Subcutaneous adipose tissue (tissue), 4 donors: Measurements from ENCODE around the gene LBX1. TPM values are rescaled to one million over a fixed set of nuclear protein-coding genes. Genes with fewer than 3 reads are reported as not detected.

Source experiments
- total RNA-seq, 4 donors: library from RNA; depleted of rRNA; stranded (reverse); fragments of >200 nt; gene quantifications; one replicate each; pipeline ENCODE4 v1.1.0, GENCODE V29; 2016
- TF ChIP-seq, protein P1 (sequence below): fragments of 450-650 bp; IDR thresholded peaks from one replicate; pipeline ENCODE4 v1.5.1; 2016; ENCODE audit warnings: low read depth, mild to moderate bottlenecking, control low read depth, antibody characterized with exemption, moderate library complexity

Gene LBX1
- total RNA-seq, 4 donors from 2014 or later, result not detected

DNA sequence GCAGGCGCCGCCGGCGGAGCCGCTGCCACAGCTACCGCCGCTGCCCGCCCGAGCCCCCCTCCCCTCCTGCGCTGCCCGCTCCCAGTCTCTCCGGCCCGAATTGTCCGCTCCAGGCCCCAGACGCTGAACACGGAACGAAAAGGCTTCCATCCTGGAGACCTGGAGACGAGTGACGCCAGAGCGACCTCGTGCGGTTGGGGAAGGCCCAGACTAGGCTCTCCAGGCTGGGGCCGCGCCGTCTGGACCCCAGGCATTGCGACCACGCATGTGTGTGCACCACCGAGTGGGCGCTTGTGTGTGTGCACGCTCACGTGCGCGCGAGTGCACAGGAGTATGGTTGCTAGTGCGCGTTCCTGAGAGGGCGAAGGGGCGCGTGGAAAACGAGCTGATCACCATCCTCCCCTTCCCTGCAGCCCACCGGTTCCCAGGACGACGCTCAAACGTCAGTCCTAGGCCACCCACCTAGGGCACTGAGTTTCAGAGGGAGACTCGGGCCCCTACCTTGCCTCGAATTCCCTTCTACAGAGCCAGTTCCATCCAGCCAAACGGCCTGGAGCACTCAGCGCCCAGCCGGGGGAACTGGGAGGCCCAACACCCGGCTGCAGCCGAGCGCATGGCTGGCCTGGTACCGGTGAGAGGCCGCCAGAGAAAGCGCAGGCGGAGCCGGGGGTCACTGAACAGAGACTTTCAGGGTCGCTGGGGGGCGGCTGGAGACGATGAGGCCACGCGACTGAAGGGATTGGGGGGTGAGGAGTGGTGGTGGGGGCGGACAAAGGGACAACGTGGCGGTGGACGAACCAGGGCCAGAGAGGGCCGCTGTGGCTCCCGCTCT lies 11.6 kb downstream of the LBX1 start:
- TF ChIP-seq, protein P1, sequence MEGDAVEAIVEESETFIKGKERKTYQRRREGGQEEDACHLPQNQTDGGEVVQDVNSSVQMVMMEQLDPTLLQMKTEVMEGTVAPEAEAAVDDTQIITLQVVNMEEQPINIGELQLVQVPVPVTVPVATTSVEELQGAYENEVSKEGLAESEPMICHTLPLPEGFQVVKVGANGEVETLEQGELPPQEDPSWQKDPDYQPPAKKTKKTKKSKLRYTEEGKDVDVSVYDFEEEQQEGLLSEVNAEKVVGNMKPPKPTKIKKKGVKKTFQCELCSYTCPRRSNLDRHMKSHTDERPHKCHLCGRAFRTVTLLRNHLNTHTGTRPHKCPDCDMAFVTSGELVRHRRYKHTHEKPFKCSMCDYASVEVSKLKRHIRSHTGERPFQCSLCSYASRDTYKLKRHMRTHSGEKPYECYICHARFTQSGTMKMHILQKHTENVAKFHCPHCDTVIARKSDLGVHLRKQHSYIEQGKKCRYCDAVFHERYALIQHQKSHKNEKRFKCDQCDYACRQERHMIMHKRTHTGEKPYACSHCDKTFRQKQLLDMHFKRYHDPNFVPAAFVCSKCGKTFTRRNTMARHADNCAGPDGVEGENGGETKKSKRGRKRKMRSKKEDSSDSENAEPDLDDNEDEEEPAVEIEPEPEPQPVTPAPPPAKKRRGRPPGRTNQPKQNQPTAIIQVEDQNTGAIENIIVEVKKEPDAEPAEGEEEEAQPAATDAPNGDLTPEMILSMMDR, result no peak

DNA sequence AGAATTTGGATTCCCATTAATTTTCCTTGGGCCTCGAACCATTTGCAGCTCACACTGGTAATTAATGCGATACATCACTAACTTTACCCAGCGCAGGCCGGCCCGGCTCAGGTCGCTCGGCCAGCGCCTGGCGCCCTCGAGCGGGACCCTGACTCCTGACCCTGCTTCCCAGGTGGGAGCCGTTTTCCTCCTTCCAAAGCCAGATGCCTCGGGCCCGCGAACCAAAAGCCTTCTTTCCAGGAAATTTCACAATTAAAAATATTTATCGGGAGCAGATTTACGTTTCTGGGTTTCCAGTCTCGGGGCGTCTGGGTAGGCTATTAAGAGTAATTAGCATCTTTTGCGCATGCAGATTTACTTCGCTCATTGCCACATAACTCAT lies 12.2 kb downstream of the LBX1 start:
- TF ChIP-seq, protein P1, result no peak

DNA sequence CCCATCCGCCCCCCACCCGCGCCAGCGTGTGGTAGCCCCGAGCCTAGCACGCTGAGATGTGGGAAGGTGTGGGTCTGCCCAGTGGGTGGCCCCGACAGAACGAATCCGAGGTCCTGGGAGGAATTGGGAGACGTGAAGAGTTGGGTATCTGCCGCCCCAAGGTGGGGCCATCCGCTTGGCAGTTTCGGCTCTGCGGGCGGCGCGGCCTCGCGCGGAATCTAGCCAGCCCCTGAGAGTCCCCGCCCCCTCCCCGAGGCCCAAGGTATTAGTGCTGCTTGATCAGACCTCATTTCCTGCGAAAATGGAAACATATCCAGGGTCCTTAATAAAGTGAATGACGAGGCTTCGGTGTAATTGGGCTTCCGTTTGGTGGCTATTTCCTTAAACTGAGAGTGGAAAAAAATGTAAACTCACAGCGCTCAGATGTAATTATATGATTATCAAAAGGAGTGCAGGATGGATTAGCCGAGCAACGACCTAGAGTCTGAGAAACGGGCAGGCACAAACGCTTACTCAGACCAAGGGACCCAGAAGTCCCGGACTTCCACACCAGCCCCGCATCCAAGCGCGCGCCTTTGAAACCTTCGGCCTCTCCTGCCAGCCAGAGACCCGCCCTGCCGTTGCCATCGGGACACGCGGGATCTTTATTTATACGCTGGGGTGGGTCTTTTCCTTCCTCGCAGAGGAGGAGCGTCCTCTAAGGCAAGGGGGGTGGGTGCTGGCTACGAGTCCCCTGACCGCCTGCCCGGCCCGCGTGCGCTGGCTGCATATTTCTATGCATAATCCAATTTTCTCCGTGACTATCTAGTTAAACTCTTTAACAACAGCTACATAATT lies 12.8 kb downstream of the LBX1 start:
- TF ChIP-seq, protein P1, result no peak

DNA sequence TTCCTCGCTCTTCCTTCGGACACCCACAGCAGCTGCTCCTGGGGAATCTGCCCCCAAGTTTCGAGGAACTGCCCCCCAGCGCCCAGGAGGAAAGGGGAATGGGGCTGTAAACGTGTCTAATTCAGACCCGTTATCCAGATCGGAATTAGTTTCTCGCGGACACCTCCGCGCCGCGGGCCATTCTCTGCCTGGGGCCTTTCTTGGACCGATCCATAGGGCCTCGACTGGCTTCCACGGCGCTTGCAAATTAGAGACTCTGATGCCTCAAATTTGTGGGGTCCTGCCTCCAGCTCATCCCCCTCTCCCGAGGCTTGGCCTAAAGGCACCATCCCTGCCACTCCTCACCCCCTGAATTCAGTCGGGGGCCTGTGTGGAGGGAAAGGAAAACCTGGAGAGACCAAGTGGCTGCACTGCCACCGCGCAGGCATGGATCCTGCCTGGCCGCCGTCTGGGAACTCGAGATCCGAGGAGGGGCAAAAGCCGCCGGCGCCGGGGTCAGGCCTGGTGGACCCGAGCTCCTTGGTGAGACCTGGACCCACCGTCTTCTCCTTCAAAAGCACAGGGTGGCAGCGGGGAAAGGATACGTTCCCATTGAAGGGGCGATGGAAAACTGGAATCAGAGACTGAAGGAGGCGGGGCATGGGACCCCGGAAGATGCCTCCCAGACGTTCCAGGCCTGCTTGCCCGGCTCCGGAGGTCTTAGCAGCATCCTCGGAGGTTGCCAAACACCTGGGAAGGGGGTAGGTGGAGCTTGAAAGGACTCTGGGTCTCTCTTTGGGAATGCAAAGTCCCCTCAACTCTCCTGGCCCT lies 13.7 kb downstream of the LBX1 start:
- TF ChIP-seq, protein P1, result no peak

DNA sequence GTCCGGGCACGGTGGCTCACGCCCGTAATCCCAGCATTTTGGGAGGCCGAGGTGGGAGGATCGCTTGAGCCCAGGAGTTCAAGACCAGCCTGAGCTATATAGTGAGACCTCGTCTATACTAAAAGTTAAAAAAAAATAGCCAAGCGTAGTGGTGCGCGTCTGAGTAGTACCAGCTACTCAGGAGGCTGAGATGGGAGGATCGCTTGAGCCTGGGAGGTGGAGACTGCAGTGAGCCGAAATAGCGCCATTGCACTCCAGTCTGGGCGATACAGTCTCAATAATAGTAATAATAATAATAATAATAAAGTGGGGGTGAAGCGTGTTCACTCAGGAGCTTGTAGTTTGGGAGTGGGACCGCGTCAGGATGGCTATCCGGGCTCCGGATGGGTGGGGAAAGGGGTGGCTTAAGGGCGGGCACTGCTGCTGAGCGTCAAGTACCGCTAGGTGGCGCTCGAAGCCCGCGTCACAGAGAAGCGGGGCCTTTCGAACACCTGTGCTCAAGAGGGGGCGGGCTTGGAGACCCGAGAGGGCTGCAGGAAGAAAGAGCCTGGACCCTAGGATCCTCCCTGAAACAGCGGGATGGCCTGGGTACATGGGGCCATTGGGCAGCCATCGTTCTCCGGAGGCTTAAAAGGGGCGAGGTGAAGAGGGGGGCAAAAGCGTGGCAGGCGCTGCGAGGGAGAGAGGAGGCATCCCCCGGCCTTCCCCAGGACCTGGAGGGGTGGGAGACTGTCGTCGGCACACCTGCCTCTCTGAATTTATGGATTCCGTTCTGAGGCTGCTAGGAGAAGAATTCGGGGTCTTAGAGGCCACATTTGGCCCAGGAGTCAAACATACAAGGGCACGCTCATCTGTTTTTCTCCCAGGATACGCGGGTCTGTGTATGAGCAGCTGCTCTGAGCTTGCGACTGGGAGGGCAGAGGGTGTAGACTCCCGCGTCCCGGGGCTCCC lies 14.5 kb downstream of the LBX1 start:
- TF ChIP-seq, protein P1, result no peak

DNA sequence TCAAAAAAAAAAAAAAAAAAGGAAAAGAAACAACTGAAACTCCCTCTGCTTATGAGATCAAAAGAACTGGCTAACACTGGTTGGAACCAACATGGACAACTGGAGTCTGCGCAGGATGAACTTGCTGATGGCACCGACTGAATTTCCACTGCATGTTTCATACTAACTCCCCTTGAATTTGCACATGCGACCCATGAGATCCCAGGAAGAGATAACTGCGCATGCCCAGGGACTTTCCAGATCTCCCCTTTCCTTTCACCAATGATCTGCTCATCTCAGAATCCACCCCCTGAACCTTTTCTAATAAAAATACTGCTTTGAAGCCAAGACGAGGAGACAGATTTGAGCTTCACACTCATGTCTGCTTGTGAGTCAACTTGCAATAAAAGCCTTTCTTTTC lies 20.7 kb downstream of the LBX1 start:
- TF ChIP-seq, protein P1, result no peak
